Suppressor macrophage (primary cell): ENCODE data around the gene ZNF629.
A peak's percentile ranks its signal among the peaks of the same experiment; 100 is the strongest.
"Not testable (repeated sequence)": the region's sequence is repeated elsewhere in the genome, so short reads cannot be mapped to it uniquely, and the experiment has no call there.

Experiments used
- DNase-seq, 4 experiments: peaks; one replicate each; pipeline ENCODE4 v3.0.0-alpha.2; 2020 to 2022
- total RNA-seq, 17 experiments: gene quantifications; one replicate each; lab custom pipeline; 2026; ENCODE audit warnings: mixed read lengths in 6 of 17, inconsistent platforms in 3 of 17; lab: John Stamatoyannopoulos, UW

Gene ZNF629
- 5.3 to 33.8 (median 16.4) reads per million in 17 experiments for total RNA-seq

DNA sequence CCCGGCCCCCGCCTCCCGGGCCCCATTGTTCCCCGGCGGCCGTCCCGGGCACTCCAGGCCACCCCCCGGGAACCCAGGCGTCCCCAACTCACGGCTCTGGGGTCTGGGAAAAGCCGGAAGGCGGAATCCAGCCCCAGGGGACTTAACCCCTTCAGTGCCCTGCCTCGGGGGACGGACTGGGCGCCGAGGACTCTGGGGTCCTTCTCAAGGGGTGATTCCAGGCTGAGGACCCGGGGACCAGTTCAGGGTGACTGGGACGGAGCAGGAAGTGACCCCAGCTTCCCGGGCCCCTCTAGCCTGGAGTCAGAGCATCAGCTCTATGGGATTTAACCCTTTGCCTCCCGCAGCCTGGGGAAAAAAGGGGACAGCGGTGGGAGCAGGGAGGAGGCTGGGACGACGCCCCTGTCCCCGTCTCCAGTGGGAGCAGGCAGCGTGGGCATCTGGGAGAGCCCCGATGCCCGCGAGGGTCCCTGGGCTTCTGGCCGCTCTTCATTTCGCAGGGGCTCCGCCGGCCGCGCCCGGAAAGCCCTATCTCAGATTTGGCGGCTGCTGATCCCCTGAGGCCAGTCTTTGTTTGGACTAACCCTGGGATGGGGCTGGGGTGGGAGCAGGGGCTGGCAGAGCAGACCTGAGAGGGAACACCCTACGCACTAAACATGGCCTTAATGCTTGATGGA is at the start of gene ZNF629:
ZNF629 (minus strand) TSS at position 270 of the 677 bp plus-strand sequence. CDS start 2,723 bp downstream, outside the sequence.
- DNase-seq, result peak; percentile 55 to 81 (median 72)

DNA sequence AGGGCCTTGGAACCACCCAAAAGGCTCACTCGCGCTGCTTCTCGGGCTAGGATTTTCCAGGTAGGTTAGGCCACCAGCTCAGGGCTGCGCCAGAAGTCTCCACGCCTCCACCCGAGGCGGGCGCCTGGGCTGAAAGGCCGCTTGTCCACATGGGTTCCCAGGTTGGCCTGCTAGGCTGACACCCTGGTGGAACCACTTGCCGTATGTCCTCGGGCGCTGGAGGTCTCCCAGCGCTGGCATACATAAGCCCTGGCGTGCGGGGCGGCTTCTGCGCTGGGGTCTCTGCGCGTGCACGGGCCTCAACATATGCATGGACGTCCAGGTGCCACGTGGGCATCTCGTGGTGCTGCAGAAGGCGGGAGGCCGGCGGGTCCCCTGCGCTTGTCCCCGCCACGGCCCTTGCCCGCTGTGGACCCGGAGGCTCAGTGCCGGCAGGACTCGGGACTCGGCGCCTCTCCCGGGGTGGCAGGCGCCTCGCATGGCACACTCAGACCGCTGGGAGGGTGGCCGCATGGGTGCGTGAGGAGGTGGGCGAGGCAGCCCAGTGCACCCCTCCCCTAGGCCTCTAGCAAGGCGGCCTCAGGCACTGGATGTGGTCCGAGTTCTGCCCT is 47.2 kb upstream of the ZNF629 start:
- no peak for DNase-seq

DNA sequence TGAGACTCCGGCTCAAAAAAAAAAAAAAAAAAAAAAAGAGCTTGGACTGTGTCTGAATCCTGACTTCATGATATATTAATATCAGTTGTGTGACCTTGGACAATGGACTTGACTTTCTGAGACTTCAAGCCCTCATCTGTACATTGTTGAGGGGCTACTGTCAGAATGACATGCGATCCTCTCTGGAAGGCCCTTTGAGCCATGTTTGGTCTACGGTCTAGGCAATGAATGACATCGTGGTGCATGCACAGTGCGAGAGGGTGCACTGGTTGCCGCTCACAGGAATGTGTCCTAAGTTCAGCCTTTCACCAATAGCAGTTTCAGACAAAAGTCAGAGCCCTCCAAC is 43.0 kb upstream of the ZNF629 start:
- no peak for DNase-seq

DNA sequence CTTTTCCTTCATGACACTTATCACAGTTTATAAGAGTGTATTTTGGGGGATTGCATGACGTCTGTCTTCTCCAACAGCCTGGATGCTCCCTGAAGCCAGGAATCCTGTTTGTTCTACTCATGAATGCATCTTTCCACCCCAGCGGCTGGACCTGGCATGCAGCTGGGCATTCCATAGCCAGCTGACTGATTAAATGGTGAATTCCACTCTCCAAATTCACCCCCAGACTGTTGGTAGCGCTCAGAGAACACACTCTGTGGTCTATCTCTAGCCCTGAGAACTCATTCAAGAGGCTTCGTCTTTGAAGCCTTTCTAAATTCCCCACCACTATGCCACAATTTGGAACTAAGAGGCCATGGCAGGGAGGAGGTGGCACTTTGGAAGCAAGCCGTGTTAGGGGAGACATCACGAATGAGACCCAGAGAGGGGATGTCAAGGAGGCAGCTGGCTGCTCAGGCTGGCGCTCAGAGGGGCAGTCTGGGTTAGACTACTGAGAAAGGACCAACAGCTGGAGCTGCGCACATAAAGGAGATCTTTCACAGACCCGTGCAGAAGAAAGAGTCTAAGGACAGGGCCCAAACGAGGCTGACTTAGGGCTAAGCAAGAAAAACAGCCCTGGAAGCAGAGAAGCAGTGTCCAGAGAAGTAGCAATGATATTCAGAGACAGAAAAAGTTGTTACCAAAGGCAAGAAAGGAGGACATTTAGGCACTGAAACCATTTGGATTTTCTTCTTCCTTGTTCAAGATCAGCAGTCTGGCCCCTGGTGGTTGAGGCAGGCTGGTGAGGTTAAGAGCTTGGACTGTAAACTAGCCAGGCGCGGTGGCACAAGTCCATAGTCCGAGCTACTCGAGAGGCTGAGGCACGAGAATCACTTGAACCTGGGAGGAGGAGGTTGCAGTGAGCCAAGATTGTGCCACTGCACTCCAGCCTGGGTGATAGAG is 42.4 kb upstream of the ZNF629 start:
- no peak for DNase-seq

DNA sequence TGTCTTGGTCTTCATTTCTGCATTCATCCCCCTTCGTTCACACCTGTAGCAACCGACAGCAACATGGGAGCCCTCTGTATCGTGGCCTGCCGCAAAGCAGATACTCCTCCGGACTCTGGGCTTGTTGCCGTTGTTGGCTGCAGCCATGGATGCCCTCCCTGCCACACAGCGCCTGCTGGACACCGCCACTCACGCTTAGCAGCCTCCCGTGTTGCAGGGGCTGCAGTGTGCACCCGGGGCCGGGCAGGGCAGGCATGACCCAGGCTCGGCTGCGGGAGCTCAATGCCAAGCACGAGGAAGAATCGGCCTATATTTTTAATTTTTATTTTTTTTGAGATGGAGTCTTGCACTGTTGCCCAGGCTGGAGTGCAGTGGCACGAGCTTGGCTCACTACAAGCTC is 34.9 kb upstream of the ZNF629 start:
- DNase-seq, result no peak

DNA sequence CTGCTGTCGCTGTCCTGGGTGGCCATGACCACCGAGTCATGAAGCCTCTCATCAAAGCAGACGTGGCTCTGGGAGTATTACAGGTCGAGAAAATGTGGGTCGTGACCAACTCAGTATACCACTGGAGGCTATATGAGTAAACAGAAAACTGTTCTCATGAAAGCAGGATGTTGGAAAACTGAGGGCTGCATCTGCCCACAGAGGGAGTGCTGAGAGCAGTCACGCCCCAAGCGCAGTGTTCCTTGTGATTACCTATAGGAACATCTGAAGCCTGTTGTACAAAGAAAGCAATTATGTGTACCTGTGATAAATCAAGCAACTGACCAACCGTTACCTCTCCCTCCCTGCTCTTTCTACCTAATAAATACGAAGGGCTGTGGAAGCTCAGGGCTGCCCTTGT is 34.4 kb upstream of the ZNF629 start:
- DNase-seq, result not testable (repeated sequence)

DNA sequence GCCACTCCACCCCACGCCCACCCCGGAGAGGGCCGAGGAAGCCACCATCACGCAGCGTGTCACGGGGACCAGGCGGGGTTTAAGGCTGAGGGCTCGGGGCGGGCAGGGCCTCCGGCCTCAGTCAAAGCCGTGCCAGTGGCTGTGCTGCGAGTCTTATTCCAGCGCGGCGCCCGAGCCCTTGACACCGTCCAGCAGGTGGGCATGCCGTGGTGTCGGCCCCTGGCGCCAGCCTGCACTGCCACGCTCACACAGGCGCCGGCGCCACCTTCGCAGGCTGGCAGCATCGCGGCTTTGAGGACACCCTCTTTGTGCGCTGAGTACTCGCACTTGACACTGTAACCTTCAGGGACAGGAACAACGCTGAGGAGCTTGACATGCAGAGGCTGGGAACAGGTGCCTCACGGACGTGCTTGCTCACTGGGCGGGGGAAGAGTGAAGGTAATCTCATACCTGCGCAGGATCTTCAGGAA is 34.0 kb upstream of the ZNF629 start:
- DNase-seq, result no peak

DNA sequence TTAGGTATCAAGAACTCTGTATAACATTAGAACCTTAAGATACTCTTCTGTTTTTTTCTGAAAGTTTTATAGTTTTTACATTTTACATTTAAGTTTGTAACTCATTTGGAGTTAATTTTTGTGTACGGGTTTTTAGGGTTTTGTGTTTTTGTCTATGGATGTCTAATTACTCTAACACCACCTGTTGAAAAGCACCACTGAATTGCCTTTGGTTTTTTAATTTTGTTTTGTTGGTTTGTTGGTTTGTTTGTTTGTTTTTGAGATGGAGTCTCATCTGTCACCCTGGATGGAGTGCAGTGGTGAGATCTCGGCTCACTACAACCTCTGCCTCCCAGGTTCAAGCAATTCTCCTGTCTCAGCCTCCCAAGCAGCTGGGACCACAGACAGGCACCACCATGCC is 29.8 kb upstream of the ZNF629 start:
- no peak for DNase-seq

DNA sequence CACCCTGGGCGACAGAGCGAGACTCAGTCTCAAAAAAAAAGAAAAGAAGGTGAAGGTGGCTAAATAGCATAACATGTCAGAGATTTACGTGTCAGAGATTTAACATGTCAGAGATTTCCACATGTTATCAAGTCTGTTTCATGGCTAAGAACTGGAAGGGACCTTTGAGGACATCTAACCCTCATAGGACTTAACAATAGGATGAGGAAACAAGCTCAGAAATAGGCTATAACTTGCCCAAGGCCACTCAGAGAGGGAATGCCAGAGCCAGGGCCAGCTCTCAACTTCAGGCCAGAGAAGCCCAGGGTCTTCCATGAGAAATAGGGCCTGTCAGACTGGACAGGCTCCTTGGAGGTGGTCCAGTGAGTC is 26.8 kb upstream of the ZNF629 start:
- peak in 2 of 4 experiments; percentile 25 to 46 for DNase-seq

DNA sequence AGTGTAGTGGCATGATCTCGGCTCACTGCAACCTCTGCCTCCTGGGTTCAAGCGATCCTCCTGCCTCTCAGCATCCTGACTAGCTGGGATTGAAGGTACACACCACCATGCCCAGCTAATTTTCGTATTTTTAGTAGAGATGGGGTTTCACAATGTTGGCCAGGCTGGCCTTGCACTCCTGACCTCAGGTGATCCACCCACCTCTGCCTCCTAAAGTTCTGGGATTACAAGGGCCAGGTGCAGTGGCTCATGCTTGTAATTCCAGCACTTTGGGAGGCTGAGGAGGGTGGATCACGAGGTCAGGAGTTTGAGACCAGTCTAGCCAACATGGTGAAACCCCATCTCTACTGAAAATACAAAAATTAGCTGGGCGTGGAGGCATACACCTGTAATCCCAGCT is 22.7 kb upstream of the ZNF629 start:
- not testable (repeated sequence) for DNase-seq

DNA sequence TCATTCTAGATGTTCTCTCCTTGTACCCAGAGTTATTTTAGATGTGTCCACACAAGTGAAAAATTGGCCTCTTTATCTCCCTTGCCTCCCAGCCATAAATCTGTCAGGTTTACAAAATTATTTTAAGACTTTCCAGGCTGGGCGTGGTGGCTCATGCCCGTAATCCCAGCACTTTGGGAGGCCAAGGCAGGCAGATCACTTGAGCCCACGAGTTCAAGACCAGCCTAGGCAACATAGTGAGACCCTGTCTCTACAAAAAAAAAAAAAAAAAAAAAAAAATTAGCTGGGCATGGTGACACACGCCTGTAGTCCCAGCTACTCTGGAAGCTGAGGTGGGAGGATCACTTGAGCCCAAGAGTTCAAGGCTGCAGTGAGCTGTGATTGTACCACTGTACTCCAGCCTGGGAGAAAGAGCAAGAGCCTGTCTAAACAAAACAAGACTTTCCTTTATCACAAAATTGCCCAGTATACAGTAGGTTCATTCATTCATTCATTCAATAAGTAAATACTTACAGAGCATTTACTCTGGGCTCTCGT is 22.0 kb upstream of the ZNF629 start:
- not testable (repeated sequence) for DNase-seq

DNA sequence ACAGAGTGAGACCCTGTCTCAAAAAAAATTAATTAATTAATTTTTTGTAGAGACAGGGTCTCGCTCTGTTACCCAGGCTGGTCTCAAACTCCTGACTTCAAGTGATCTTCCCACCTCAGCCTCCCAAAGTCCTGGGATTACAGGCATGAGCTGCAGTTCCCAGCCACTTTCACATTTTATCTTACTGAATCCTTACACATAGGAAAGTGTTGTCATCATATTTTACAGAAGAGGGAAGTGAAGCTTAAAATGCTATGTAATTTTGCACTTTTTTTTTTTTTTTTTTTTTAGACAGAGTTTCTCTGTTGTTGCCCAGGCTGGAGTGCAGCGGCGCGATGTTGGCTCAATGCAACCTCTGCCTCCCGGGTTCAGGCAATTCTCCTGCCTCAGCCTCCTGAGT is 21.1 kb upstream of the ZNF629 start:
- peak in 3 of 4 experiments; percentile 45 to 85 (median 85) for DNase-seq

DNA sequence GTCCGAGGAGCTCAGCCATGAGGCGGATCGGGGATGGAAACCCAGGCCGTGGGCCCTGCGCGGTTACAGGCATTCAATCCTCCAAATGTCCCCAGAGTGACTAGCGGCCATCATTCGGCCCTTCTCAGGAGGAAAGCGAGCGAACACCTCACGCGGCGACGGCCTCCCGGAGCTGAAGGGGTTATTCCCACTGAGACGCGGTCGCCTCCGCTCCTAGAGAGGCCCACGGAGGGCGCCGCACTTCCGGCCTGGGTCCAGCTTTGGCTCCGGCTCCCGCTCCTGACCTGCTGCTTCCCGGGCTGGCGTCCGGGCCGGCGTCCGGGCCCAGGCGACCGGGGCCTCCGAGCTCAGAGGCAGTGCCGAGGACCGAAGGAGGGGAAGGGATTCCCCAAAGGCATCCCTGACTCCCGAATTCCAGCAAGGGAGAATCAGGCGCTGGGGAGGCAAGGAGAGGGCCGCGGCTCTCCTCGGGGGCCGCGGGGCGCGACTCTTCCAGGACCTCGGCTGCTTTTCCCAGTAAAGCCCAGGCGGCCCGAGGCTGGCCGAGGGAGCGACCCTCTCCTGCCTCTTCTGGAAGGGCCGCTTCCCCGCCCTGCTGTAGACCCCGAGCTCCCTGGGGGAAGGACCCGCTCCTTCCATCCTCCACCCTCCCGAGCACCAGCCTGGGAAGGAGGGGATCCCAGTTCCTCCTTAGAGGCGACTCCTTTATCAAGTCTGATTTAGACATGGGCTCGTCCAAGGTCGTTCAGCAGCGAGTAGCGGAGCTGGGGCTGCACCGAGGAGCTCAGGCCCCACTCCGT is 18.6 kb upstream of the ZNF629 start:
- DNase-seq, result peak; percentile 80 to 93 (median 88)

DNA sequence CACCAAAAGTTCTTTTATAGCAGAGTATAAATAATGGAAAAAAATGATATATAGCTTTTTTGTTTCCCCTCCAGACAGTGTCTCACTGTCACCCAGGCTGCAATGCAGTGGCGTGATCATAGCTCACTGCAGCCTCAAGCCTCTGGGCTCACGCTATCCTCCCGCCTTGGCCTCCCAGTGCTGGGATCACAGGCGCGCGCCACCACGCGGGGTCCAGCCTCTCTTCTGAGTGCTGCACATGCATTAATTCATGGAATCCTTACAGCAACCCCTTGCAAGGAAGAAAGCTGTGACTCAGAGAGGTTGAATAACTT is 18.0 kb upstream of the ZNF629 start:
- peak in 2 of 4 experiments; percentile 26 to 60 for DNase-seq

DNA sequence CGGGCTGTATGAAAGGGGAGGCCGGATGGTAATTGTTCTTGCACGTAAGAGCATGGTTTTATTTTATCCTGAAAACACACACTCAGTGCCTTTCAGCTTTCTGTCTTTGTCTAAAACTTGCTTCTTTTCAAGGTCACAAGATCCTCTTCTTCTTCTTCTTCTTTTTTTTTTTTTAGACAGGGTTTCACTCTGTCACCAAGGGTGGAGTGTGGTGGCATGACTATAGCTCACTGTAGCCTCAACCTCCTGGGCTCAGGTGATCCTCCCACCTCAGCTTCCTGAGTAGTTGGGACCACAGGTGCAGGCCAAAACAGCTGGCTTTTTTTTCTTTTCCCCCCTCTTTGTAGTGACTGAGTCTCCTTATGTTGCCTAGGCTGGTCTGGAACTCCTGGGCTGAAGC is 15.9 kb upstream of the ZNF629 start:
- peak in 3 of 4 experiments; percentile 44 to 63 (median 49) for DNase-seq

DNA sequence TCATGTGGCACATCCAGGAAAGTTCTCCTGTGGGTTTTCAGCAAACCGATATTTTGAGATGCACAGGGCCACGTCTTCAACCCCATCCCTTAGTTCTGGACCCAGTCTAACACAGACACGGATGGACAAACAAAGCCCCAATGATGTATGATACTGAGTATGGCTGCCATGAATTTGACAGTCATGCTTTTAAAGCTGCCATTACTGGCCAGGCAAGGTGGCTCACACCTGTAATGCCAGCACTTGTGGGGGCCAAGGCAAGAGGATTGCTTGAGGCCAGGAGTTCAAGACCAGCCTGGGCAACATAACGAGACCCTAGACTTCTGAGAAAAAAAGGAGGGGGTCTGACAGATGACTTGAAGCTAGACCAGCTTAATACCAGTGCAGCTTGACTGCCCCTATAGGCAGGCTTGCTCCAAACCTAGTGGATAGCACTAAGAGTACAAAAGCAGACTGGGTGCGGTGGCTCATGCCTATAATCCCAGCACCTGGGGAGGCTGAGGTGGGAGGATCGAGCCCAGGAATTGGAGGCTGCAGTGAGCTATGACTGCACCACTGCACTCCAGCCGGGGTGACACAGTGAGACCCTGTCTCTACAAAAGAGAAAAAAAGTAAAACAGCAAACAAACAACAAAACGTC is 10.8 kb upstream of the ZNF629 start:
- no peak for DNase-seq

DNA sequence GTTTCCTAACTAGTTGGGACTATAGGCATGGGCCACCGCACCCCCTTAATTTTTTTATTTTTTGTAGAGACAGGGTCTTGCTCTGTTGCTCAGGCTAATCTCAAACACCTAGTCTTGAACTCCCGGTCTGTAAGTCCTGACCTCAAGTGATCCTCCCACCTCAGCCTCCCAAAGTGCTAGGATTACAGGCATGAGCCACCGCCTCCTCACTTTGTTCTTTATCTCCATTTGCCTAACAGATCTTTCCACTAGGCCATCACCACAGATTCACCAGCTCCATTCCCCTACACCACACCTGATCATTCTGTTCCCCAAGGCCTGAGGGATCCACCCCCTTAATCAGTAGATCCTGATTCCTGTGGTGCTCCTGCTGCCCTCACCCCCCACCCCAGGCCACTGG is 7.6 kb upstream of the ZNF629 start:
- no peak for DNase-seq

DNA sequence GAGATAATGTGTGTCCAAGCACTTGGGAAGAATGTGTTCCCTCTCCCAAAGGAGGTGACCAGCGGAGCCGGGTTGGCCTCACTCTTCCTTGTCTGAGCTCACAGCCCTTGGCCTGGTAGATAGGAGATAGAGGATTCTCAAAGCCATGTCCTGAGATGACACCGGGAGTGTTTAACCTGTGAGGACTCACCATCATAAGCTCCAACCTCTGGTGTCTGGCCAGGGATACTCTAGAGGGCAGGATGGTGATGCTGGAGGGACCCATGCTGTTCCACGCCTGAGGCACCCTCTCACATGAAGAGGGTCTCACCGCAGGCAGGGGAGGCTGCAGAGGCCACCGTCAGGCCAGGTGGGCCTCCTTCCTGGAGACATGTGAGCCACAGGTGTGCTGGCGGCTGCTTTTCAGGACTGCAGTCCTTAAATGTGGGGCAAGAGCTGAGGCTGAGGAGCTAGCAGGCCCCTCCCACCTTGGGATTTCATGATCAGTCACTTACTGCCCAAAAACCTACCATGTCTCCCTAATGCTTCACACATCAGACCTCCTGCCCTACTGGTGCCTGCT is 6.6 kb upstream of the ZNF629 start:
- no peak for DNase-seq

DNA sequence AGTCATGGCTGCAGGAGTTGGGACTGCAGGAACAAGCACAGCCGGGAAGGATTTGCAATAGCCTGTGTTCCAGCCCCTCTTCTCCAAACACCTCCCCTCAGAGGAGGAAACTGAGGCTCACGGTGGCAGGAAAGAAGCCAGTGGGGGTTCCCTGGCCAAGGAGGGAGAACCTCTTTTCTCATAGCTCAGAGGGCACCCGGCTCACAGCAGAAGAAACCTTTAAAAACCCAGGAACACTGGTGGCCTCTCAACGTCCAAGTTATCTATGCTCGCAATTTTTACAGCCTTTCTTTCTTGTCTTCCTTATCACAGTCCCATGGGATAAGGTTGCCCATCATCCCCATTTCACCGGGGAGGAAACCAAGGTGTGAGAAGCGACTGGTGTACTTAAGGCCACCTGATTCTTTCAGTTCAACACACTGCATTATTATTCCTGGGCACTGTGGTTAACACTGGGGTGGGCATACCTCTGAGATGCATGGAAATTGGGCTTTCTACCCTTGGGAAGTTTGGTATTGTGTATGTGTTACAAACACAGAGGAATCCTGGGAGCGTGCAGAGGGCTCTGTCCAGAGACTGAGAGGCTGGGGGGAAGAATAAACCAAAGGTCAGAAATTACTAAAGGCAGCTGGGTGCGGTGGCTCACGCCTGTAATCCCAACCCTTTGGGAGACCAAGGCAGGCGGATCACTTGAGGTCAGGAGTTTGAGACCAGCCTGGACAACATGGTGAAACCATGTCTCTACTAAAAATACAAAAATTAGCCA is 791 bp upstream of the ZNF629 start:
- DNase-seq, result peak in 2 of 4 experiments; percentile 34 to 38

DNA sequence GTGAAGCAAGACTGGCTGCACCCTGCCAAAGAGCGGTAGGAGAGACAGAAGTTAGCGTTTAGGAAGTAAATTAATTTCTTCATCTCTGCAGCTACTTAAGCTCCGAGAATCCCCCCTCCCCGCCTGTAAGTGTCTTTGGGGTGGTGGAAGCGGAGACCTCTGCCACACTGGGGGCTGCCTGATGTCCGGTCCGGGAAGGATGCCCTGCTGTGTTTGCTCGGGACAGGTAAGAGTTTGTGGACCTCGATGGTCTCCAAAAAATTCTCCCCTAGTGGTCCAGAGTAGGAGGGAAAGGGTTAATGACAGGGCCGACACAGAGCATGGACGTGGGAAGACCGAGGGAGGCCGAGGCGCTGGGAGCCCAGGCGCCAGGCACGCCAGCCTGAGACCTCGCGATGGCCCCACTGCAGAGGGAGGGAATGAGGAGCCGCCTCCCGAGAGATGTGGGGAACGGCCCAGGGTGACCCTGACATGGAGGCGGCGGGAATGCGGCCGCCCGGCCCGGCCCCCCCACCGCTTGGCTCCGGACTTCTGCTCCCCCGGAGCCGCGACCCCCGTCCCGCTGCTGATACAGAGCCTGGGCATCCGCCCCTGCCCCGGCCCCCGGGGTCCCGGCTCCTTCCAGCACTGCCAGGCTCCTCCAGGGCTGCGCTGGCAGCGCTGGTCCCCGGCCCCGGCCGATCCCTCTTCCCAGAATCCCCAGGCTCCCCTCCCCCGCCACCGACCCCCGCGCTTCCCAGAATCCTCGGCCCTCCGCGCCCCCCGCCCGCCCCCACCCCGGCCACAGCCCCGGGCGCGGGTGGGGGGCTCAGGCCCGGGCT is 680 bp downstream of the ZNF629 start:
- DNase-seq, result peak; percentile 47 to 78 (median 66)
